ENCODE results near the gene NRXN2. TPM values are rescaled to one million over a fixed set of nuclear protein-coding genes. Genes with fewer than 3 reads are reported as not detected.

Gene NRXN2
- polyA plus RNA-seq, 1 experiment: not detected

- no peaks in the 10 kb centered on the region; the same call in 1 of the 2 replicates for H3K9me3 ChIP-seq (ENCODE audit: control insufficient read depth, insufficient read depth, low read length)
- POLR2A ChIA-PET: no interaction called here
- H3K4me3 ChIP-seq (ENCODE audit: low read depth, low read length): no peak overlapping the region
- no peak for DNase-seq (ENCODE audit: low read depth, low spot score)
- peaks cover 74% of the 10 kb centered on the region for H3K27me3 ChIP-seq (ENCODE audit: control insufficient read depth, insufficient read depth, low read length)
- CTCF ChIA-PET: no interaction called here
- H3K27ac ChIP-seq (ENCODE audit: low read depth, low read length): no peak overlapping the region
- no peak for TF ChIP-seq CTCF (IDR thresholded peaks at IDR 0.05; ENCODE audit: low read depth, low read length)
Measured at GRCh38 chr11:64638018-64638665, 84.9 kb downstream of the NRXN2 start.

GRCh38 chr11:64637334-64638017, 85.5 kb downstream of the NRXN2 start:
- CTCF ChIA-PET: no interaction called here
- POLR2A ChIA-PET: no interaction called here
- no peak for DNase-seq (ENCODE audit: low read depth, low spot score)
- TF ChIP-seq CTCF (IDR thresholded peaks at IDR 0.05; ENCODE audit: low read depth, low read length): no peak
- no peak overlapping the region for H3K27ac ChIP-seq (ENCODE audit: low read depth, low read length)
- no peaks in the 10 kb centered on the region; the same call in 1 of the 2 replicates for H3K9me3 ChIP-seq (ENCODE audit: control insufficient read depth, insufficient read depth, low read length)
- no peak overlapping the region for H3K4me3 ChIP-seq (ENCODE audit: low read depth, low read length)
- H3K27me3 ChIP-seq (ENCODE audit: control insufficient read depth, insufficient read depth, low read length): peaks cover 75% of the 10 kb centered on the region

- Histone ChIP-seq H3K4me3 (ENCODE audit: low read depth, low read length) (no peak overlapping the region), H3K27me3 (ENCODE audit: control insufficient read depth, insufficient read depth, low read length) (peaks cover 48% of the 10 kb centered on the region), H3K9me3 (ENCODE audit: control insufficient read depth, insufficient read depth, low read length) (no peaks in the 10 kb centered on the region; the same call in 1 of the 2 replicates), H3K27ac (ENCODE audit: low read depth, low read length) (no peak overlapping the region)
- ChIA-PET CTCF (no interaction called here), POLR2A (no interaction called here)
- no peak for DNase-seq (ENCODE audit: low read depth, low spot score)
- TF ChIP-seq CTCF (IDR thresholded peaks at IDR 0.05; ENCODE audit: low read depth, low read length): no peak
Measured at GRCh38 chr11:64633555-64634159, 89.3 kb downstream of the NRXN2 start.

- Histone ChIP-seq H3K27ac (ENCODE audit: low read depth, low read length) (no peak overlapping the region), H3K9me3 (ENCODE audit: control insufficient read depth, insufficient read depth, low read length) (no peaks in the 10 kb centered on the region; the same call in 1 of the 2 replicates), H3K27me3 (ENCODE audit: control insufficient read depth, insufficient read depth, low read length) (peaks cover 38% of the 10 kb centered on the region), H3K4me3 (ENCODE audit: low read depth, low read length) (no peak overlapping the region)
- ChIA-PET POLR2A (no interaction called here), CTCF (no interaction called here)
- no peak for DNase-seq (ENCODE audit: low read depth, low spot score)
- TF ChIP-seq CTCF (IDR thresholded peaks at IDR 0.05; ENCODE audit: low read depth, low read length): no peak
Measured at GRCh38 chr11:64632654-64633053, 90.3 kb downstream of the NRXN2 start.

- TF ChIP-seq CTCF (IDR thresholded peaks at IDR 0.05; ENCODE audit: low read depth, low read length): no peak
- DNase-seq (ENCODE audit: low read depth, low spot score): no peak
- peaks cover 35% of the 10 kb centered on the region for H3K27me3 ChIP-seq (ENCODE audit: control insufficient read depth, insufficient read depth, low read length)
- H3K9me3 ChIP-seq (ENCODE audit: control insufficient read depth, insufficient read depth, low read length): no peaks in the 10 kb centered on the region; the same call in 1 of the 2 replicates
- no peak overlapping the region for H3K27ac ChIP-seq (ENCODE audit: low read depth, low read length)
- CTCF ChIA-PET: no interaction called here
- H3K4me3 ChIP-seq (ENCODE audit: low read depth, low read length): no peak overlapping the region
- POLR2A ChIA-PET: no interaction called here
Measured at GRCh38 chr11:64632237-64632636, 90.8 kb downstream of the NRXN2 start.
